TTC549 (cell line): Measurements from ENCODE around the gene NUP50.

Experiments used
- FAIRE-seq: peaks from 2 replicates; lab custom pipeline; 2012; peaks lifted over from hg19 to GRCh38; lab: Jason Lieb, UNC

NUP50 gene

DNA sequence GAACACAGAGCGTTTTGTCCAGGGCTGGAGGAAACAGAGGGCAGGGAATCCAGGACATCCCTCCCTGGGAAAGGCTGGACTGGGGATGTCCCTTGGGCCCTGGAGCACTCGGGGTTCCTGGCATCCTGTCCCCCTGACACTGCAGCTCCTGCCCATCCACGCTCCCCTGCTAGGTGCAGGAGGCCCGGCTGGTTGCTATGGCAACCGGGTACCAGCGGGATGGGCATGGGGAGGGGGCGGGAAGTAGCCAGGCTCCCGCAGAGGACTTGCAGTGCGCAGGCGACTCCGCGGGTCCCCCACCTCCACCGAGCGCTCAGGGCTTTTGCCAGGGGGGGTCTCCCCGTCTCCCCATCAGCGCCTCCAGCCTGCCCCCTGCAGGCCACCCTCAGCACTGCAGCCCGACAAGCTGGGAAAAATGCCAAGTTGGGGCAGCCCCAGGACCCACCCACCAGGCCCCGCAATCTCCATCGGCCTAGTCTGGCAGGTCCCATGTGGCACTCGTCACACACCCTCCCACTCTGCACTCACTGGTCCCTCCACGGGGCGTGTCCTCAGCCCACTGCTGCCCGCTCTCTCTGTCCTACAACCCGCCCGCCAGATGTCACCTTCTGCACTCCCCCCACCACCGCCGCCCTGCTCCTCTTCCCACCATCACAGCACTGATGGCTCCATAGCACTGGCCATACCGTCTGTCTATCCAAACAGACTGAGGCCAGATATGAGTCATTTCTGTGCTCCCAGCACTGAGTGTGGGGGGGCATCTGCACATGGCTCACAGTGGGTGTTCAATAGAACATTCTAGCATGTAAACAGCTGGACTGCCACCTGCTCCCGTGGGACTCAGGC is 45.5 kb downstream of the NUP50 start:
- no peak for FAIRE-seq

DNA sequence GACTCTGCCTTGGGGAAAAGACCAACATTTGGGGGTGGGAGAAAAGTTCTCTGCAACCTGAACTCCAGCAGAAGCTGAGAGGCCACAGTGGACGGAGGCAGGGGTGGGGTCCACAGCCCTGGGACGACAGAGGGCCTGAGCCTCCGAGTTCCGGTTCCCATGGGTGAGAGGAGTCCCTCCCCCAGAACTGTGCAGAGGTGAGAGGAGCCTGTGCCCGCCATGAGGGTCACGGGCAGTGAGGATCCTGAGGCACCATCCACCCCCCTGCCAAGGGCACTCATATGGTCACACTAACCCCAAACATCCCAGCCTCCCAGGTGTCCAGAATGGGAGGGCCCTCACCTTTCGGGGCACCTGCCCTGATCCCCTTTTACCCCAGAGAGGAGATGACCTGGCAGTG is 46.4 kb downstream of the NUP50 start:
- FAIRE-seq = no peak

DNA sequence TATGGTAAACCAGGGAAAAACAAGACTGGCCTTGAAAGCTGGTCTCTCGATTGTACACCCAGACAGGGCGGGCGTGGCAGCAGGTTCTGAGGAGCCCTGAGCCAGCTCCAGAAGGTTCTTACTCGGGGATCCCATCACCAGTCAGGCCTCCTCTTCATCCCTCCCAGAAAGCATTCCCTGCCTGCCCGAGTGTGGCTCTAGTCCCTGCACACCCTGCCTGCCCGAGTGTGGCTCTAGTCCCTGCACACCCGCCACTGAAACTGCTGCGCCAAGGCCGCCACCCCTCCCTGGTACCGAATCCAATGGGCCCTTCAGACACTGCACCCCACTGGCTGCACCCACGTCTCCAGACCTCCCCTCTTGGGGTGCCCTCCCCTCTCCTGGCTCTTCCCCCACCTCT is 46.9 kb downstream of the NUP50 start:
- no peak for FAIRE-seq

DNA sequence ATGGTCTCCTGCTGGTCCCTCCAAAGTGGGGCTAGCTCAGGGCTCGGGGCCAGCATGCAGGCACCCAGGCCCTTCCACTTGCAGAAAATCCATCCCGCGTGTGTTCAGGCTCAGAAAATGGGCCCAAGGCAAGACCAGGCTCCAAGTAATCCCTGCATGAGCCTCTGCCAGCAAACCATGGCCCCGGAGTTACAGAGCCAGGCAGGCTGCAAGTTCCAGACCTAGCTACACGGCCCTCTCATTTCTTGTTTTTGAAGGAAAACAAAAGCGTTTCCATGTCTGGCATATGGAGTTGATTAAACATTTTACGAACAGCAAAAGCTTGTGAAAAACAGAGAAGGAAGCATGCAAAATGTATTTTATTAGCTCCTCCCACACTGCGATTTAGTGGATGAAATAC is 47.3 kb downstream of the NUP50 start:
- FAIRE-seq = no peak

DNA sequence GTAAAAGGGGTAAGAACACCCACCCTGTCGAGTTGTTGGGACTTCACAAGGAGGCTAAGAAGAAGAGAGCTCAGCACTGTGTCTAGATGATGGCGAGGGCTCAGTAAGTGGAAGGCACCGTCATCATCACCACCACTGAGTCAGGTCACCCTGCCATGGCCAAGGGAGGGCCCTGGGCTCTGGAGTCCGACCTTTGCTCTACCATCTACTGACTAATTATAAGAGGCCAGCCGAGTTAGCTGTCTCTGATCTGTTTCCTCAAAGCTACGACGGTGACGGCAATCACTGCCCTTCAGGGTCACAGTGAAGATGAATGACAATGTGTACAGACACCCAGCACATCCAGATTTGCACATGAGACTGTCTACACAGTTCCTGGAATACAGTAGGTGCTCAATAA is 47.7 kb downstream of the NUP50 start:
- no peak for FAIRE-seq

DNA sequence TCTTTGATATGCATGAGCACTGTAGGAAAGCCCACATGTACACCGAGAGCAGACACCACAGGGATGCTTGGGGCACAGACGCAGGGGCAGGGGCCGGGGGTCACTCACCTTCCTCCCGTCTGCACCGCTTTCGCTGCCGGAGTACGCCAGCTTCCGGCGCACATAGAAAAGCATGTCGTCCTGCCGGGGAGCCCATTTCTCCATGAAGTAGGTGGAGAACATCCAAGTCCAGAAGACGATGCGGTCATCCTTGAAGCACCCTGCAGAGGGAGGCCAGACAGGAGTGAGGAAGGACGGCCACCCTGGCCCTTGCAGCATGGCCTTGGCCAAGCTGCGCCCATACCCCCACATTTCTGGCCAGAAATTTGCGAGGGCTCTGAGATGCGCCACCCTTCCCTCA is 48.1 kb downstream of the NUP50 start:
- FAIRE-seq = no peak

DNA sequence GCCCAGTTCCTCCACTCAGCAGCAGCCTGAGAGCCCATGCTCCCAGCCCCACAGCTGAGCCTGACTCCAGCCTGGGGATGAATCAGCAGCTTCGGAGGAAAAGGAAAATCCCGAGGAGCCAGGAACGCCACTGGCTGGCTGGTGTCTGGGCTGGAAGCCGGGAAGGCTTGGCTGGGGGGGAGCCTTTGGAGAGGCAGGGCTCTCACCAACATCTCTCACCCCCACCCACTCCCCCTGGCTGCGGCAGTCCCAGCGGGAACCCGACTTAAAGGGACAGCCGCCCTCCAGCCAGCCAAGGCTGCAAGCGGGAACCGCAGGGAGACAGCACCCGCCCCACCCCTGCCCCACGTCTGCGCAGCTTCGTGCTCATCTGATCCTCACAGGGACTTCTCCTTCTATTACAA is 48.6 kb downstream of the NUP50 start:
- FAIRE-seq = no peak

DNA sequence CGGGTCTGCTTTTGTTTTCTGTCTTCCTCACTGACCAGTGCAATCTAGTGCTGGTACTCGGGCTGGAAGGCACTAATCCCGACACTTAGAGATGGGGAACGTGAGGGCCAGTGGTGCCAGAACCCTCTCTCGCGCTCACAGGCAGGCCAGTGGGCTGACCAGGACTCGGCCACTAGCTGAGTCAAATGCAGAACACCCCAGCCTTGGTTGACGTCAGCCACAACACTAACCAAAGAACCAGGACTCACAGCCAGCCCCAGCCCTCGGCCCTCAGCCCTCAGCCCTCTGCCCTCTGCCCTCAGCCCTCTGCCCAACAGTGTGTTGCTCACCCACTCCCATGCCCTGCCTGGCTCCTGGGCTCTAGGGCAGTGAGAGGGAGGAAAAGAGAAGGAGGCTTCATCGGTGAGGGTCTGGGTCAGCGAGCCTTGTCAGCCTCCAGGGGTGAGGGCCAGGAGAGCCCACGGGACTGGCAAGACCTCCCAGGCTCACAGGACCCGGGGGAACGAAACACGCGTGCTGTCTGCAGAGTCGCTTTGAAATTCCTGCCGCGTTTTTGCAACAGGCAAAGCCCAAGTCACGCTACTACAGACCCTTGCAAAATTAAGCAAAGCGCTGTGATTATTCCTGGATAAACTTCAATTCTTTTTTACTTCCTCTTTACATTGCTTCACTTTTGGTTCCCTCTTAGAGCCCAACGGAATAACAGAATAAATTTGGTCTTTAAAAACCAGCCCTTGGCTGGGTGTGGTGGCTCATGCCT is 49.4 kb downstream of the NUP50 start:
- no peak for FAIRE-seq

DNA sequence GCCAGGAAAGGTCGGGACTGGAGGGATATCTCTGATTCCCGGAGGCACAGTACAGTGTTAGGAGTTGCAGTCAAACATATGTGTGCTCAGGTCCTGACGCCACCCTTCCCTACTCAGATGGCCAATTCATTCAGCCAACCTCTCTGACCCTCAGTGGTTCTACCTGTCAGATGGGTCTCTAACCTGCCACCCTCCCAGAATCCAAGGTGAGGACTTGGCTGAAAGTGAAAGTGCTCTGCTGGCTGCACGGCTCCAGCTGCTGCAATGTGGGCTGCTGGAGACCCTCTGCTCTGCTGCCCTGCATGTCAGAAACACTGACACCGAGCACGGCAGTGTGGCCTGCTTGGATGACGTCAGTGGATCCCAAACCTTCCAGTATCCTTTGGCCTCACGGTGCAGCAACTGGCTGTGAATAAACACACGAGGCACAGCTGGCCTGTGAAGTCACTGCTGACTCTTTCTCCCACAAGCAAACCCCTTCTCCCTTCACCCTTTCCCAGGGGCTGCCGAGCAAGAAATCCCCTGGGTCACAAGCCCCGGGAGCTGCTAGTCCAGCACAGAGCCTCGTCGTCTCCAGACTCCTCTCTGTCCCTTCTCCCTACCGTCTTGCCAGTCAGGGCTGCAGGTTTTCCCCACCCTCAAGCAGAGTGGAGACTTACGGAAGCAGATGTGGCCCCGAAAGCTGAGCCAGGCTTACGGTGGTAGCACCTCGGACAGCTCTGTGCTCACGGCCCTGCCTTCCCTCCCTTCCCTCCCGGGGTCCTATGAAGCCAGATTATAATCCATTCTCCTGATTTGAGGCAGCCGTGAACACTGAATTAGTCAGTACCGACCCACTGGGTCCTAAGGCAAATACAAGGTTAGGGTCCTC is 52.6 kb downstream of the NUP50 start:
- FAIRE-seq = no peak

DNA sequence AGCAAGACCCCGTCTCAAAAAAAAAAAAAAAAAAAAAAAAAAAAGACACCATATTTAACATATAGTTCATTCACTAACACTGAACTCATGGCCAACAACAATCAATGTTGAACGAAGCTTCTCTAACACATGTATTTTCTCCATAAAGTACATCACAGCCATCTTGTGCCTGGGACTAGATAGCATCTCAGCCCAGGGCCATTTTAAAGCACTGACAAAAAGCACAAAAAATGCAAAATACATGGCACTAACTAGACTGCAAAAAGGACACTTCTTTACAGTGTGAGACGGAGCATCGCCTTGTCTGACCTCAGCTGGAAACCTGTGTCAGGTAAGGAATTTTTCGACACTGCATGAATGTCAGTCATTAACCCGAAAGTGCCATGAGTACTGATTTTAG is 53.6 kb downstream of the NUP50 start:
- FAIRE-seq = no peak

DNA sequence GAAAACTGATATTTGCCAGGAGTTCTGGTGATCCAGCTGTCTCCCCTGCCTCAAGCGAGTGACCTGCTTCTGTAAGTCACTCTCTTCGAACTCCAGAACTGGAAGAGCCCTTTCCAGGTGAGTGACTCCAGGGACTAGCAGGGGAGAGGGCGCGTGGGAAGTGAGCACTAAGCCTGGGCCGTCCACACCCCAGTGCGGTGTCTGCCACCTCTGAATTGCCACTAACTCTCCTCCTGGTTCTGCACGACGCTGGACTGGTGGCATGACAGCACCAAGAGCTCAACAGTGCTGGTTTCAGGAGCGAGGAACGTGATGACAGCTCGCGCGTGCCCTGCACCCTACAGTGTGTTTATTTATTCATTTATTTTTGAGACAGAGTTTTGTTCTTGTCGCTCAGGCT is 54.1 kb downstream of the NUP50 start:
- no peak for FAIRE-seq

DNA sequence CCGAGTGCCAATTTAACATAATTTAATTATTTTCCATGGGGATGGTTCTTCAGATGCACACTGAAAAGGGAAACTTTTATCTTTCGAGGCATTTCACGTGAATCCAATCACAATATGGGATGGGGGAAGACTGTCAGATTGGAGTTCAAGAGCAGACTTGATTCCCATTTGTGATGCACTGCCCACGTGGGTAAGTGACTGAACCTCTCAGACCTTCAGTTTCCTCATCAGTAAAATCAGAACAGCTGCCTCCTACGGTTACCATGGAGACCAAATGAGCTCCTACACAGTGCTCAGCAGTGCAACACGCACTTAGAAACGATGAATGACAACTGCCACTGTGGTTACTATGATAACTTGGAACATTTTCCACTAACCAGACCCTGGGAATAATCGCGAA is 55.3 kb downstream of the NUP50 start:
- no peak for FAIRE-seq

DNA sequence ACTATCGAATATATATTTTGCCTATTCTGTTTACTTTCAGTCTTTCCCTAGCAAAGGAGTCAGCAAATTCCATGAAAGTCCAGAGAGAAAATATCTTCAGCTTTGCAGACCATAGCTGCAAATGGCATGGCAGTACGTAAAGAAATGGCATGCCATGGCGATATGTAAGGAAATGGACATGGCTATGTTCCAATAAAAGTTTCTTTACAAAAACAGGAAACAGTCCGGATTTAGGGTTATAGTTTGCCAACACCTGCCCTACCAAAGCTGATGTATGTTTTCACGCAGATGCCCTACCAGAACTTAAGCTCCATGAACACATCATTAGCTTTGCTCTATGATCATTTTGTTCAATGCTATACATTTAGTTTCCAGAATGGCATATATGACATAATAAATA is 57.5 kb downstream of the NUP50 start:
- no peak for FAIRE-seq

DNA sequence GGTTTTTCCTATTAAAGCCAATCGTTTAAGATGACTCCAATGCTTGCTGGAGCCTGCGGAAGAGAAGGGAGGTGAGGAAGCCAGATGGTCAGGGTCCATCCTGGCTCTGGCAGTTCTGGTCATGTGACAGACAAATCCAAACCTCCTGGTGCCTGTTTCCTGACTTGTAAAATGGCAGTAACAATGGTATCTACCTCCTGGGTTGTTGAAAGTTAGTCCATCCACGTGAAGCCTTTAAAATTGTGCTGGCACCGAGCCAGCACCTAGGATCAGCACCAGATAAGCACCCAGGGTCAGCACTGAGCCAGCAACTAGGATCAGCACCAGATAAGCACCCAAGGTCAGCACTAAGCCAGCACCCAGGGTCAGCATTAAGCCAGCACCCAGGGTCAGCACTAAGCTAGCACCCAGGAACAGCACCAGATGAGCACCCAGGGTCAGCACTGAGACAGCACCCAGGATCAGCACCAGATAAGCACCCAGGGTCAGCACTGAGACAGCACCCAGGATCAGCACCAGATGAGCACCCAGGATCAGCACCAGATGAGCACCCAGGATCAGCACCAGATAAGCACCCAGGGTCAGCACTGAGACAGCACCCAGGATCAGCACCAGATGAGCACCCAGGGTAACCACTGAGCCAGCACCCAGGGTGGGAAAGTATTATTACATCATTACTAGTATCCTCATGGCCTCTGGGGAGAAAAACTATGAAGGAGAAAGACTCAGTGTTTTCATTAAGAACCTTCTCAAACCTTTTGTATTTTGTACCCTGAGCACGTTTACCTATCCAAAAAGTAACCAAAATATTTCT is 59.8 kb downstream of the NUP50 start:
- FAIRE-seq = no peak

DNA sequence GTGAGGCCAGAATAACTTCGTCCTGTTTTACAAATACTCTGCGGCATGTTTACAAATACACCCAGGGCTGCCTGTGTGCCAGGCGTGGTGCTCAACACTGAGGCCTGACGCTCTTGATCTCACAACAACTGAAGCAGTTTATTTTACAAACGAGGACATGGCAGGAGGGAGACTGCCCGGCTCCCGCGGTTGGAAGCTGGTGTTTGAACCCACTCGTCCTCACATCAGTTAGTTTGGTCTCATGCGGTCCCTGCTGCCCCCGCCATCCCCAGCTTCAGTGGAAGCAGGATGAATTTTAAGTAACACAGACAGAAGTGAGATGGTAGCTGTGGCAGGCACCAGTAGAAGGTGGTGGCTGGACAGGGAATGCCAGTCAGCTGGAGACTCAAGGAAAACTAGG is 60.6 kb downstream of the NUP50 start:
- FAIRE-seq = no peak

DNA sequence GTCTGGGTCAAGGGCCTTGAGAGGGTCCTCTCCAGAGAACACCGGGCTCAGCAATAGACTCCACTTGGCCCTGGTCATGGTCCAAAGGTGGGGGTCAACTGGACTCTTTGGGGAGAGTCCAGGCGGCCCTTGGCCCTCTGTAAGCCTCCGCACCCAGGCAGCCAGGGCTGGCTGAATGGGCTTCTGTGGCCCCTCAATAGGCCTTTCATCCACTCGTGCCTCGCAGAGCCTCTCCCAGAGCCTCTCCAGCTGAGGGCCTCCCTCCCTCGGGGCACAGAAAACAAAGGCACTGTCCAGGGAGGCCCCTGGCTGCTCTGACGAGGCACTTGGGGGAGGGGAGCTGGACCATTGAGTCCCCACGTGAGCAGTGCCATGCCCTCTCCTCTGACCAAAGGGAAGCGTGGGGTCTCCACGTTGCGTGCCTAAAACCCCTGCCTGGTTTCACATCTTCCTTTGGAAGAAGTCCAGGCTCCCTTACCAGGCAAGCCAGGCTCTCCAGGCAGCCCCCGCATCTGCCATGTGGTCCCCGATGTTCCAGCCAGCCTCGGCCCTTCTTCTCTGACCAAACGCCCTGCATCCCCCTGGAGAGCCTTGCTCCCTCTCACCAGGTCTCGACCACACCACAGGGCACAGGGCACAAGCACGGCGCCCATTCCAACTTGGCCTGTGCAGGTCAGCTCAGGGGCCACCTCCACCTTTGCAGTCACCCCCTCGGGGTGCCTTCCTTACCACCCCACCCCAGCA is 61.4 kb downstream of the NUP50 start:
- FAIRE-seq = no peak

DNA sequence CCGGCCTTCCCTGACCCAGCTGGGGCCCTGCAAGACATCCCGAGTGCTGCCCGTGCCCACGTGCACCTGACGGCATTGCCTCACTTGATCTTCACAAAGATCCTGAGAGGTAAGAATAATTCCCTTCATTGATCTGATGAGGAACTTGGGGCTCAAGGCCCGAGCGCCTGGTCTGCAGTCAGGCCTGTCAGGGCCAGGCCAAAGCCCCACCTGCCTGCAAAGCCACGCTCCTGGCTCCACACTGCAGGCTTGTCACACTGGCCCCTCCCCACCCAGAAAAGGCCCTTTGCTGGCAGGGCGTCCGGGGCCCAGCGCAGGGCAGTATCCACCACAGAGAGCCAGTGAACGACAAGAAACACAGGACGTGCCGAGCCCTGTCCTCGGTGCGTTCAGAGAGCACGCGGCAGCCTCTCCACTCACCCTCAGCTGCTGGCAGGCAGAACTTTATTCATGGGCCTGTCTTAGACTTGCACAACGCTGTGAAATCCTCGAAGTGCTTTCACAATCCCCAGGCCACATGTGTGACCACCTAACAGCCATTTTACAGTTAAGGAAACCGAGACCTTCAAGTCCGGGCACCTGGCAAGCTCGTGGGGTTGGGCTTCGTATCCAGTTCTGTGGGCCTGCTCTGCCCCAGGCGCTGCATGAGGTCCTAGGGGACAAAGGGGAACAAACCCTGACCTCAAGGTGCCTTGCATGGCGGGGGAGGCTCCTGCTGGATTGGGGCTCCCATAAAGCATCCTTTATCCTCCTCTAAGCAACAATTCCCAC is 62.2 kb downstream of the NUP50 start:
- FAIRE-seq = no peak

DNA sequence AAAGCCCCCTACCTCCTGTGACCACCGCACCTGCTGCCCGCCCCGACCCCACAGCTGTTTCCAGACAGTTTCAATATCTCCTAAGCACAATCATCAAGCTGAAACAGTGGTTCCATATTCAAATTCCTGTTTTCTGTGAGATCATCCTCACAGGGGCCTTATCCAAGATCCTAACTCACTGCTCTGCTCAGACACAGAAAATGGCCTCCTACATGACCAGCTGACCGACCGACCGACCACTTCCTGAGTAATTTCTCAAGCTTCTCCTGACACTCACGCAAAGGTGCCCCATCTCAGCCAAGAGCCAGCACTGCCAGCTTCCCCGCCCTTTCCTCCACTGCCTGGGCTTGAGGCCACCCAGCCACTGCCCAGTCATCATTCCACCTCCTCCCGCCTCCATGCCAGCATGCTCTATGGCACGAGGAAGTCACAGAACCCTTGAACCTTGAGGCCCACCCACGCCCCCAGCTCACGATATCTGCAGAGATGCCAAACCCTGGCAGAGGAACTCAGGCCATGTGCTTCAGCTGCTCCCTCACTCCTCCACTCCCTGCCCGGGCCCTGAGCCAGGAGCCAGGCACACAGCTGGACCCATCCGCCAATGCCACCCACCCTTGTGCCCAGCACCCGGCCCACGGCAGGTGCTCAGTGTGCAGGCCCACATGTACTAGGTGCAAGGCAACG is 62.9 kb downstream of the NUP50 start:
- FAIRE-seq = no peak

DNA sequence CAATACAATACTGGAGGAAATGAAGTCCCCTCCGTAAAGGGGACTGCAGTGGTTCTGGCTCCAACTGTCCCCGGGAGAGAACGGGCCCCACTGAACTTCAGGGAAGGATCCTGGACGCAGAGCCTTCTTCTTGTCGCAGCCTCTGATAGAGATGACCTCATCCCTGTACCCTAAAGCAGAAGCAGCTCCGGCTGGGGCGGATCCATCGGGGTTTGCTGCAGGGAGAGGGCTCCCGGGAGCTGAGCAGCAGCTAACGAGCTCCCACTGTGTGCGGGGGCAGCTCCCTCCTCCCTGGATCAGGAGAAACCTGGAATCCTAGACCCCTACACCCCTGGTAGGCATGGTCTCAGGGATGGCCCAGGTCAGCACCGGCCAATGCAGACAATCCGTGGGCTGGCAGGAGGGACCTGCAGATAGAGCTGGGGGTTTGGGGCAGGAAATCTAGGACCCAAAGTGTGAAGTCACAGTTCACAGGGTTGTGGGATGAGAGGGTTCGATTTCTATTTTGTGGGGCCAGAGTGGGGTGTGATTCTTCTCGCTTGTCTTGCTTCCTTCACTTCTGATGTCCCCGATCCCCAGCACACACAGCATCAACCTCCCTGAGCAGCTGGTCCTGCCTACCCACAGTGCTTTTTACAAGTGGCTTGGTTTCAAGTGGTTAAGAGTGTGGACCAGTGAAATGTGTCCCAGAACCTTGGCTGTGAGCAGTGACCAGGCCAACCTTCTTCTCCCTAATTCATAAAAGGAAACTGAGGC is 64.1 kb downstream of the NUP50 start:
- FAIRE-seq = no peak
